Suppressor macrophage treated with lipopolysaccharide for 1 hour (primary cell): ENCODE results near the gene DDX31.
A peak's percentile ranks its signal among the peaks of the same experiment; 100 is the strongest.

Source experiments
- DNase-seq, 3 donors: peaks; one replicate each; pipeline ENCODE4 v3.0.0-alpha.2; 2020 to 2022

The DDX31 gene

GRCh38 chr9:132671620-132672412, 2.0 kb upstream of the DDX31 start:
- peak in 2 of 3 donors; percentile 29 to 33 for DNase-seq

- peak; percentile 7 to 37 (median 36) for DNase-seq
Observed at GRCh38 chr9:132670457-132671391, 941 bp upstream of the DDX31 start, which contains the start of gene GTF3C4. GTF3C4 (plus strand) TSS chr9:132670464; CDS start chr9:132670599, 135 bp downstream.

GRCh38 chr9:132669319-132669697, 475 bp downstream of the DDX31 start:
- peak in 1 of 3 donors; percentile 70 for DNase-seq

GRCh38 chr9:132663851-132664250, 5.9 kb downstream of the DDX31 start:
- DNase-seq = no peak

GRCh38 chr9:132663117-132663516, 6.7 kb downstream of the DDX31 start:
- no peak for DNase-seq

- DNase-seq = no peak
Observed at GRCh38 chr9:132662152-132662945, 7.4 kb downstream of the DDX31 start.

GRCh38 chr9:132656299-132656698, 13.5 kb downstream of the DDX31 start:
- no peak for DNase-seq

GRCh38 chr9:132651259-132651658, 18.5 kb downstream of the DDX31 start:
- peak; percentile 33 to 55 (median 33) for DNase-seq

GRCh38 chr9:132648685-132649084, 21.1 kb downstream of the DDX31 start:
- DNase-seq = no peak

- no peak for DNase-seq
Observed at GRCh38 chr9:132648283-132648682, 21.5 kb downstream of the DDX31 start.

GRCh38 chr9:132647806-132648205, 22.0 kb downstream of the DDX31 start:
- DNase-seq = no peak

GRCh38 chr9:132647355-132647754, 22.4 kb downstream of the DDX31 start:
- DNase-seq = no peak

- DNase-seq = no peak
Observed at GRCh38 chr9:132646726-132647125, 23.1 kb downstream of the DDX31 start.

- DNase-seq = no peak
Observed at GRCh38 chr9:132645711-132646110, 24.1 kb downstream of the DDX31 start.

- DNase-seq = no peak
Observed at GRCh38 chr9:132645306-132645705, 24.5 kb downstream of the DDX31 start.

- DNase-seq = no peak
Observed at GRCh38 chr9:132644251-132644650, 25.5 kb downstream of the DDX31 start.

GRCh38 chr9:132641216-132641615, 28.6 kb downstream of the DDX31 start:
- DNase-seq = no peak

- DNase-seq = no peak
Observed at GRCh38 chr9:132639322-132639721, 30.5 kb downstream of the DDX31 start.

- DNase-seq = no peak
Observed at GRCh38 chr9:132638240-132638639, 31.5 kb downstream of the DDX31 start.

GRCh38 chr9:132637801-132638200, 32.0 kb downstream of the DDX31 start:
- no peak for DNase-seq

GRCh38 chr9:132637351-132637750, 32.4 kb downstream of the DDX31 start:
- no peak for DNase-seq

GRCh38 chr9:132634327-132634726, 35.5 kb downstream of the DDX31 start:
- DNase-seq = no peak
